ENCODE results near the gene SARDH.

SARDH gene

GRCh38 chr9:133661846-133662540, 76.2 kb downstream of the SARDH start:
- no peak for DNase-seq

GRCh38 chr9:133659516-133659915, 78.6 kb downstream of the SARDH start:
- no peak for DNase-seq

GRCh38 chr9:133658442-133659431, 79.4 kb downstream of the SARDH start:
- no peak for DNase-seq

GRCh38 chr9:133657120-133657661, 81.0 kb downstream of the SARDH start:
- DNase-seq: no peak

GRCh38 chr9:133656211-133657119, 81.7 kb downstream of the SARDH start:
- DNase-seq: no peak

- no peak for DNase-seq
These were observed 82.5 kb downstream of the SARDH start for GRCh38 chr9:133655701-133656100.

GRCh38 chr9:133654736-133655657, 83.2 kb downstream of the SARDH start:
- DNase-seq: no peak

- DNase-seq: no peak
These were observed 84.5 kb downstream of the SARDH start for GRCh38 chr9:133653638-133654037.

- no peak for DNase-seq
These were observed 88.1 kb downstream of the SARDH start for GRCh38 chr9:133650026-133650425.

GRCh38 chr9:133649194-133649593, 89.0 kb downstream of the SARDH start:
- DNase-seq: no peak

GRCh38 chr9:133647765-133648469, 90.2 kb downstream of the SARDH start:
- DNase-seq: no peak

- no peak for DNase-seq
These were observed 91.0 kb downstream of the SARDH start for GRCh38 chr9:133647148-133647547.

- DNase-seq: no peak
These were observed 93.0 kb downstream of the SARDH start for GRCh38 chr9:133645021-133645765.

- no peak for DNase-seq
These were observed 94.0 kb downstream of the SARDH start for GRCh38 chr9:133643978-133644760.

- no peak for DNase-seq
These were observed 94.8 kb downstream of the SARDH start for GRCh38 chr9:133643362-133643755.

GRCh38 chr9:133642708-133643361, 95.3 kb downstream of the SARDH start:
- no peak for DNase-seq

GRCh38 chr9:133641861-133642595, 96.1 kb downstream of the SARDH start:
- DNase-seq: no peak

- DNase-seq: no peak
These were observed 96.8 kb downstream of the SARDH start for GRCh38 chr9:133641396-133641655.
